DMS114 treated with DMSO at 0.1 percent for 48 hours (cell line): ENCODE data around the gene KRTAP4-1.
"Not testable (repeated sequence)": the region's sequence is repeated elsewhere in the genome, so short reads cannot be mapped to it uniquely, and the experiment has no call there.

Source experiments
- DNase-seq: peaks from one replicate; lab custom pipeline; 2025; ENCODE audit not compliant: unreplicated experiment; lab: John Stamatoyannopoulos, UW

The KRTAP4-1 gene

GRCh38 chr17:41176744-41177387 lies 7.8 kb downstream of the KRTAP4-1 start:
- no peak for DNase-seq

GRCh38 chr17:41171886-41172285 lies 12.8 kb downstream of the KRTAP4-1 start:
- no peak for DNase-seq

GRCh38 chr17:41168121-41168520 lies 16.6 kb downstream of the KRTAP4-1 start, which contains the start of gene KRTAP4-3:
Gene KRTAP4-3 (minus strand): TSS chr17:41168221. CDS start chr17:41168172, 49 bp downstream.
- no peak for DNase-seq

- DNase-seq: no peak
These were observed 17.1 kb downstream of the KRTAP4-1 start for GRCh38 chr17:41167561-41167960.

- no peak for DNase-seq
These were observed 20.9 kb downstream of the KRTAP4-1 start for GRCh38 chr17:41163828-41164227.

- DNase-seq: no peak
These were observed 24.1 kb downstream of the KRTAP4-1 start, which contains the start of gene KRTAP4-4 for GRCh38 chr17:41160648-41161047. Gene KRTAP4-4 (minus strand): TSS chr17:41160748. CDS start chr17:41160691, 57 bp downstream.

- not testable (repeated sequence) for DNase-seq
These were observed 24.5 kb downstream of the KRTAP4-1 start for GRCh38 chr17:41160190-41160589.

GRCh38 chr17:41153856-41154255 lies 30.9 kb downstream of the KRTAP4-1 start:
- DNase-seq: no peak

GRCh38 chr17:41151525-41151924 lies 33.2 kb downstream of the KRTAP4-1 start:
- DNase-seq: no peak

- no peak for DNase-seq
These were observed 34.7 kb downstream of the KRTAP4-1 start for GRCh38 chr17:41150026-41150425.

GRCh38 chr17:41149652-41149985 lies 35.1 kb downstream of the KRTAP4-1 start, which contains the start of gene KRTAP4-5:
Gene KRTAP4-5 (minus strand): TSS chr17:41149825. CDS start chr17:41149767, 58 bp downstream.
- no peak for DNase-seq

- not testable (repeated sequence) for DNase-seq
These were observed 35.6 kb downstream of the KRTAP4-1 start for GRCh38 chr17:41148971-41149651.

GRCh38 chr17:41147531-41148204 lies 37.0 kb downstream of the KRTAP4-1 start:
- DNase-seq: no peak

GRCh38 chr17:41145261-41145660 lies 39.5 kb downstream of the KRTAP4-1 start:
- no peak for DNase-seq

- no peak for DNase-seq
These were observed 39.9 kb downstream of the KRTAP4-1 start for GRCh38 chr17:41144846-41145245.

GRCh38 chr17:41141361-41141760 lies 43.4 kb downstream of the KRTAP4-1 start:
- no peak for DNase-seq

GRCh38 chr17:41140360-41141131 lies 44.2 kb downstream of the KRTAP4-1 start, which contains the start of gene KRTAP4-6:
Gene KRTAP4-6 (minus strand): TSS chr17:41140544. CDS start chr17:41140487, 57 bp downstream.
- DNase-seq: no peak

GRCh38 chr17:41139865-41140264 lies 44.8 kb downstream of the KRTAP4-1 start:
- DNase-seq: not testable (repeated sequence)
